Thyroid gland (tissue), 4 donors: ENCODE measurements around the gene PIK3R5.

Experiments
- CTCF ChIP-seq, 6 experiments: fragments of 200-600 bp in 3 of 6; fragments of 450-650 bp in 3 of 6; sonication (generic) in 3 of 6; IDR thresholded peaks; one replicate each; pipeline ENCODE4 v1.5.1; 2016 to 2019; ENCODE audit warnings: antibody characterized with exemption in 6 of 6, mild to moderate bottlenecking in 2 of 6, inconsistent platforms in 1 of 6, moderate library complexity in 1 of 6
- POLR2A ChIP-seq, 2 donors: fragments of 450-650 bp; IDR thresholded peaks; one replicate each; pipeline ENCODE4 v1.6.1; 2017; ENCODE audit warnings: antibody characterized with exemption in 2 of 2, mild to moderate bottlenecking in 2 of 2, moderate library complexity in 1 of 2

- TF ChIP-seq CTCF (IDR thresholded peaks at IDR 0.05) (no peak), POLR2A (IDR thresholded peaks at IDR 0.05) (no peak)
These were observed 9.0 kb downstream of the PIK3R5 start for GRCh38 chr17:8956465-8956902.
